Gastroesophageal sphincter (tissue), 3 donors: ENCODE results near the gene DCBLD1.

Experiments
- EP300 ChIP-seq: sonication (generic); formaldehyde crosslinking; IDR thresholded peaks from one replicate; pipeline ENCODE4 v1.6.1; 2017; ENCODE audit warnings: antibody characterized with exemption, mild to moderate bottlenecking
- POLR2A ChIP-seq, 2 donors: fragments of 450-650 bp; IDR thresholded peaks; one replicate each; pipeline ENCODE4 v1.6.1; 2017; ENCODE audit warnings: antibody characterized with exemption in 2 of 2, mild to moderate bottlenecking in 2 of 2, moderate library complexity in 1 of 2
- POLR2AphosphoS5 ChIP-seq: sonication (generic); formaldehyde crosslinking; IDR thresholded peaks from one replicate; pipeline ENCODE4 v1.6.1; 2017; ENCODE audit warnings: antibody characterized with exemption
- TF ChIP-seq, protein P1 (sequence below), 4 experiments: fragments of 200-600 bp in 2 of 4; fragments of 450-650 bp in 2 of 4; sonication (generic) in 1 of 4; IDR thresholded peaks; one replicate each; pipeline ENCODE4 v1.5.1; 2017 to 2019; ENCODE audit warnings: antibody characterized with exemption in 4 of 4, mild to moderate bottlenecking in 2 of 4, moderate library complexity in 2 of 4

DNA sequence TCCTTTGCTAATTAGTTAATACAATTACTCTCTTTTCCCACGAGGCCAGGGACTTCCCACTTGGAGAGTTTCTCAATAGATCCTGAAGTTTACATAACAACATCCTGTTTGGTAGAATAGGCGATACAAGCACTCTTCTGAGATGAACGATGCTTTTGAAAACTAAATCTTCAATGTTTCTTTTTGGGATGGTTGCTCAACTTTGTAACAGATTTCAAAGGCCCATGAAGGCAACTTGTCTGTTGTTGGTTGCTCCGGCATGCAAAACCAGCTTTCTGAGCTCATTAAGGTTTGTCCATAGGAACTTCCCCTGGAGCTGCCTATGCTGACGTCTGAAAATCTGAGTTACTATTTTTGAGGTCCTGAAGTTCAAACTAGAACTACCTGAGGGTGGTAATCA is 30.8 kb upstream of the DCBLD1 start:
- TF ChIP-seq, protein P1, sequence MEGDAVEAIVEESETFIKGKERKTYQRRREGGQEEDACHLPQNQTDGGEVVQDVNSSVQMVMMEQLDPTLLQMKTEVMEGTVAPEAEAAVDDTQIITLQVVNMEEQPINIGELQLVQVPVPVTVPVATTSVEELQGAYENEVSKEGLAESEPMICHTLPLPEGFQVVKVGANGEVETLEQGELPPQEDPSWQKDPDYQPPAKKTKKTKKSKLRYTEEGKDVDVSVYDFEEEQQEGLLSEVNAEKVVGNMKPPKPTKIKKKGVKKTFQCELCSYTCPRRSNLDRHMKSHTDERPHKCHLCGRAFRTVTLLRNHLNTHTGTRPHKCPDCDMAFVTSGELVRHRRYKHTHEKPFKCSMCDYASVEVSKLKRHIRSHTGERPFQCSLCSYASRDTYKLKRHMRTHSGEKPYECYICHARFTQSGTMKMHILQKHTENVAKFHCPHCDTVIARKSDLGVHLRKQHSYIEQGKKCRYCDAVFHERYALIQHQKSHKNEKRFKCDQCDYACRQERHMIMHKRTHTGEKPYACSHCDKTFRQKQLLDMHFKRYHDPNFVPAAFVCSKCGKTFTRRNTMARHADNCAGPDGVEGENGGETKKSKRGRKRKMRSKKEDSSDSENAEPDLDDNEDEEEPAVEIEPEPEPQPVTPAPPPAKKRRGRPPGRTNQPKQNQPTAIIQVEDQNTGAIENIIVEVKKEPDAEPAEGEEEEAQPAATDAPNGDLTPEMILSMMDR (IDR thresholded peaks at IDR 0.05) = no peak
- TF ChIP-seq POLR2A (IDR thresholded peaks at IDR 0.05) (no peak), POLR2AphosphoS5 (no peak), EP300 (no peak)
